22Rv1 (cell line): ENCODE results near the gene HIVEP3.

Experiments used
- ZFX ChIP-seq: fragments of 450-650 bp; IDR thresholded peaks from 2 replicates; pipeline ENCODE4 v1.6.1; 2017; ENCODE audit warnings: antibody characterized with exemption, borderline replicate concordance
- TF ChIP-seq, protein P1 (sequence below): fragments of 450-650 bp; IDR thresholded peaks from 2 replicates; pipeline ENCODE4 v1.5.1; 2017; ENCODE audit warnings: mild to moderate bottlenecking

DNA sequence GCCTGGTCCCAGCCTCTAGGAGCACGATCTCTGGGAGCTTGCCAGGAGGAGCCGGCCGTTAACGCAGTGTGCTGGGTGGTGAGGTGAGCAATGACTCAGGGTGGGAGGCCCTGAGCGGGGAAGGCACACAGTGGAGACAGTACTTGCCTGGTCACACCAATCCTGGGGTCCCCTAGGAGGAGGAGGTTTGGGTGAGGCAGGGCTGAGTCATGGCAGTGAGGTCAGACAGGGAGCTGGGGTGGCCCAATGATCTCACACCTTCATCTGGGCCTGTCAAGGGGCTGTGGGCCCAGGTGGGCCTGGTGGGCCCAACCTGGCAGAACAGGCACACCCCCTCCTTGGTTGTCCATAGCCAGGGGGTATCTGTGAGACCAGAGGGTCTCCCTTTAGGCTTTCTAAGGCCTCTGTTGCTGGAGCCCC is 425.6 kb downstream of the HIVEP3 start:
- TF ChIP-seq, protein P1, sequence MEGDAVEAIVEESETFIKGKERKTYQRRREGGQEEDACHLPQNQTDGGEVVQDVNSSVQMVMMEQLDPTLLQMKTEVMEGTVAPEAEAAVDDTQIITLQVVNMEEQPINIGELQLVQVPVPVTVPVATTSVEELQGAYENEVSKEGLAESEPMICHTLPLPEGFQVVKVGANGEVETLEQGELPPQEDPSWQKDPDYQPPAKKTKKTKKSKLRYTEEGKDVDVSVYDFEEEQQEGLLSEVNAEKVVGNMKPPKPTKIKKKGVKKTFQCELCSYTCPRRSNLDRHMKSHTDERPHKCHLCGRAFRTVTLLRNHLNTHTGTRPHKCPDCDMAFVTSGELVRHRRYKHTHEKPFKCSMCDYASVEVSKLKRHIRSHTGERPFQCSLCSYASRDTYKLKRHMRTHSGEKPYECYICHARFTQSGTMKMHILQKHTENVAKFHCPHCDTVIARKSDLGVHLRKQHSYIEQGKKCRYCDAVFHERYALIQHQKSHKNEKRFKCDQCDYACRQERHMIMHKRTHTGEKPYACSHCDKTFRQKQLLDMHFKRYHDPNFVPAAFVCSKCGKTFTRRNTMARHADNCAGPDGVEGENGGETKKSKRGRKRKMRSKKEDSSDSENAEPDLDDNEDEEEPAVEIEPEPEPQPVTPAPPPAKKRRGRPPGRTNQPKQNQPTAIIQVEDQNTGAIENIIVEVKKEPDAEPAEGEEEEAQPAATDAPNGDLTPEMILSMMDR = no peak
- TF ChIP-seq ZFX = no peak
